Memory B cell (primary cell): ENCODE data around the gene SYT6.

Source experiments
- ATAC-seq: fragments of 150-1000 bp; cut with Tn5 transposase; 2 replicates; pipeline ENCODE4 v1.10.0; 2021; ENCODE audit warnings: low read depth, mild to moderate bottlenecking, moderate library complexity
- DNase-seq, 2 donors: peaks; one replicate each; pipeline ENCODE4 v3.0.0; 2022; ENCODE audit warnings: low spot score in 2 of 2
- H3K27ac Mint-ChIP-seq: one replicate; pipeline ENCODE4 v1.8.0; 2022; ENCODE audit warnings: mild to moderate bottlenecking, moderate library complexity, mixed read lengths
- H3K27me3 Mint-ChIP-seq: one replicate; pipeline ENCODE4 v1.8.0; 2022; ENCODE audit warnings: mixed read lengths
- H3K36me3 Mint-ChIP-seq: one replicate; pipeline ENCODE4 v1.8.0; 2022; ENCODE audit warnings: mild to moderate bottlenecking, mixed read lengths
- H3K4me1 Mint-ChIP-seq: one replicate; pipeline ENCODE4 v1.8.0; 2022; ENCODE audit warnings: mixed read lengths
- H3K4me3 Mint-ChIP-seq: one replicate; pipeline ENCODE4 v1.8.0; 2022; ENCODE audit warnings: mild to moderate bottlenecking, moderate library complexity, mixed read lengths
- H3K9me3 Mint-ChIP-seq: one replicate; pipeline ENCODE4 v1.8.0; 2022; ENCODE audit warnings: mixed read lengths

SYT6 gene

GRCh38 chr1:114104949-114105348 is 48.7 kb downstream of the SYT6 start:
- Mint-ChIP-seq H3K4me1 (no peaks in the 10 kb centered on the region), H3K27me3 (peaks cover 14% of the 10 kb centered on the region), H3K9me3 (no peaks in the 10 kb centered on the region), H3K27ac (no peak overlapping the region), H3K36me3 (no peaks in the 10 kb centered on the region), H3K4me3 (no peak overlapping the region)
- DNase-seq (no peak), ATAC-seq (no peak)

- H3K36me3 Mint-ChIP-seq: no peaks in the 10 kb centered on the region
- peaks cover 13% of the 10 kb centered on the region for H3K27me3 Mint-ChIP-seq
- H3K4me3 Mint-ChIP-seq: no peak overlapping the region
- H3K4me1 Mint-ChIP-seq: no peaks in the 10 kb centered on the region
- H3K27ac Mint-ChIP-seq: no peak overlapping the region
- no peaks in the 10 kb centered on the region for H3K9me3 Mint-ChIP-seq
- ATAC-seq (no peak), DNase-seq (no peak)
Measured at GRCh38 chr1:114103992-114104391, 49.7 kb downstream of the SYT6 start.

GRCh38 chr1:114102136-114102535 is 51.5 kb downstream of the SYT6 start:
- no peak for DNase-seq
- Mint-ChIP-seq H3K27ac (no peak overlapping the region), H3K4me1 (no peaks in the 10 kb centered on the region), H3K36me3 (no peaks in the 10 kb centered on the region), H3K27me3 (peaks cover 17% of the 10 kb centered on the region), H3K4me3 (no peak overlapping the region), H3K9me3 (no peaks in the 10 kb centered on the region)
- ATAC-seq: no peak

GRCh38 chr1:114100148-114100547 is 53.5 kb downstream of the SYT6 start:
- Mint-ChIP-seq H3K4me3 (no peak overlapping the region), H3K9me3 (no peaks in the 10 kb centered on the region), H3K27me3 (peaks cover 12% of the 10 kb centered on the region), H3K4me1 (no peaks in the 10 kb centered on the region), H3K27ac (no peak overlapping the region), H3K36me3 (no peaks in the 10 kb centered on the region)
- no peak for ATAC-seq
- no peak for DNase-seq

- Mint-ChIP-seq H3K36me3 (no peaks in the 10 kb centered on the region), H3K27me3 (peaks cover 12% of the 10 kb centered on the region), H3K27ac (no peak overlapping the region), H3K9me3 (no peaks in the 10 kb centered on the region), H3K4me1 (no peaks in the 10 kb centered on the region), H3K4me3 (no peak overlapping the region)
- ATAC-seq (no peak), DNase-seq (no peak)
Measured at GRCh38 chr1:114099268-114099667, 54.4 kb downstream of the SYT6 start.

- no peaks in the 10 kb centered on the region for H3K36me3 Mint-ChIP-seq
- H3K9me3 Mint-ChIP-seq: no peaks in the 10 kb centered on the region
- no peak for ATAC-seq
- no peak overlapping the region for H3K4me3 Mint-ChIP-seq
- H3K27ac Mint-ChIP-seq: no peak overlapping the region
- peaks cover 10% of the 10 kb centered on the region for H3K27me3 Mint-ChIP-seq
- H3K4me1 Mint-ChIP-seq: no peaks in the 10 kb centered on the region
- no peak for DNase-seq
Measured at GRCh38 chr1:114097109-114097508, 56.6 kb downstream of the SYT6 start.

GRCh38 chr1:114094675-114095074 is 59.0 kb downstream of the SYT6 start:
- ATAC-seq: no peak
- DNase-seq: no peak
- no peaks in the 10 kb centered on the region for H3K9me3 Mint-ChIP-seq
- no peaks in the 10 kb centered on the region for H3K36me3 Mint-ChIP-seq
- H3K4me1 Mint-ChIP-seq: no peaks in the 10 kb centered on the region
- H3K27me3 Mint-ChIP-seq: peaks cover 13% of the 10 kb centered on the region
- no peak overlapping the region for H3K27ac Mint-ChIP-seq
- no peak overlapping the region for H3K4me3 Mint-ChIP-seq

GRCh38 chr1:114094363-114094634 is 59.4 kb downstream of the SYT6 start:
- Mint-ChIP-seq H3K4me1 (no peaks in the 10 kb centered on the region), H3K27me3 (peaks cover 13% of the 10 kb centered on the region), H3K9me3 (no peaks in the 10 kb centered on the region), H3K4me3 (no peak overlapping the region), H3K36me3 (no peaks in the 10 kb centered on the region), H3K27ac (no peak overlapping the region)
- no peak for ATAC-seq
- DNase-seq: no peak

GRCh38 chr1:114093624-114094362 is 59.9 kb downstream of the SYT6 start:
- H3K27me3 Mint-ChIP-seq: peaks cover 13% of the 10 kb centered on the region
- no peak overlapping the region for H3K27ac Mint-ChIP-seq
- no peak for ATAC-seq
- no peak overlapping the region for H3K4me3 Mint-ChIP-seq
- no peaks in the 10 kb centered on the region for H3K36me3 Mint-ChIP-seq
- no peak for DNase-seq
- H3K9me3 Mint-ChIP-seq: no peaks in the 10 kb centered on the region
- H3K4me1 Mint-ChIP-seq: no peaks in the 10 kb centered on the region

GRCh38 chr1:114092186-114093062 is 61.2 kb downstream of the SYT6 start:
- DNase-seq (no peak), ATAC-seq (no peak)
- no peak overlapping the region for H3K4me3 Mint-ChIP-seq
- no peaks in the 10 kb centered on the region for H3K9me3 Mint-ChIP-seq
- H3K27ac Mint-ChIP-seq: no peak overlapping the region
- no peaks in the 10 kb centered on the region for H3K36me3 Mint-ChIP-seq
- H3K4me1 Mint-ChIP-seq: no peaks in the 10 kb centered on the region
- H3K27me3 Mint-ChIP-seq: peaks cover 9% of the 10 kb centered on the region

- DNase-seq (no peak), ATAC-seq (no peak)
- Mint-ChIP-seq H3K4me1 (no peaks in the 10 kb centered on the region), H3K9me3 (no peaks in the 10 kb centered on the region), H3K27ac (no peak overlapping the region), H3K36me3 (no peaks in the 10 kb centered on the region), H3K4me3 (no peak overlapping the region), H3K27me3 (peaks cover 9% of the 10 kb centered on the region)
Measured at GRCh38 chr1:114091711-114092110, 62.0 kb downstream of the SYT6 start.

- DNase-seq (no peak), ATAC-seq (no peak)
- H3K9me3 Mint-ChIP-seq: no peaks in the 10 kb centered on the region
- H3K27me3 Mint-ChIP-seq: peaks cover 7% of the 10 kb centered on the region
- H3K36me3 Mint-ChIP-seq: no peaks in the 10 kb centered on the region
- H3K4me1 Mint-ChIP-seq: no peaks in the 10 kb centered on the region
- no peak overlapping the region for H3K4me3 Mint-ChIP-seq
- no peak overlapping the region for H3K27ac Mint-ChIP-seq
Measured at GRCh38 chr1:114090738-114091505, 62.7 kb downstream of the SYT6 start.

GRCh38 chr1:114089502-114090138 is 64.0 kb downstream of the SYT6 start:
- Mint-ChIP-seq H3K36me3 (no peaks in the 10 kb centered on the region), H3K9me3 (no peaks in the 10 kb centered on the region), H3K27me3 (peaks cover 6% of the 10 kb centered on the region), H3K4me3 (no peak overlapping the region), H3K27ac (no peak overlapping the region), H3K4me1 (no peaks in the 10 kb centered on the region)
- DNase-seq (no peak), ATAC-seq (no peak)
